Activated CD4-positive, alpha-beta T cell treated with anti-CD3 and anti-CD28 coated beads for 48 hours (primary cell): ENCODE results near the gene ZNF816.
A peak's percentile ranks its signal among the peaks of the same experiment; 100 is the strongest.
"Not testable (repeated sequence)": the region's sequence is repeated elsewhere in the genome, so short reads cannot be mapped to it uniquely, and the experiment has no call there.

Experiments
- DNase-seq: peaks from one replicate; pipeline ENCODE4 v3.0.0-alpha.2; 2020

ZNF816 gene

DNA sequence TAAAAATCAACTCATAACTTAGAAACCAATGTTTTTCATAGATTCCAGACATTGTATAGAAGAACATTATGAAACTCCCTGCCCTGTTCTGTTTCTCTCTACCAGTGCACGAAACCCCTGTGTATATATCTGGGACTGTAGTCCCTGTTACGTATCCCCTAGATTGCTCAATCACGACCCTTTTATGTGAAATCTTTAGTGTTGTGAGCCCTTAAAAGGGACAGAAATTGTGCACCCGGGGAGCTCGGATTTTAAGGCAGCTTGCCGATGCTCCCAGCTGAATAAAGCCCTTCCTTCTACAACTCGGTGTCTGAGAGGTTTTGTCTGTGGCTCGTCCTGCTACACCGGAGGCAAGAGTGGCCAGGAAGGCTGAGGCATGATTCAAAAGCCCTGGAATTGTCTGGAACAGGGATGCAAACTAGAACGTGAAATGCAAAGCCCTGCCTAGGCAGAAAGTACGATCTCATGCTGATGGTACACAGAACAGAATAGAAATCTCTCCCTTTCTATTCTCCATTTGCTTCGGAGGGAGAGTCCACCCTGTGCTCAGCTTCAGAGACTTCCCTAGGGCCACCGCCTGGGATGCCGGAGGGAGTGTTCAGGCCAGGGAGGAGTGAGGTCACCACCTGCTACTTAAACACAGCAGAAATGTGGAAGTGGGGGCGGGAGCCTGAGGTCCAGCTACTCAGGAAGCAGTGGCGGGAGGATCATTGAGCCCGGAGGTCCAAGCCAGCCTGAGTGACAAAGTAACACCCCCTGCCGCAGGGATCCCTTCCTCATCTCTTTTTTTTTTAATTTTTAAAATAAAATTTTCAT, 38.7 kb downstream of the ZNF816 start:
- no peak for DNase-seq

DNA sequence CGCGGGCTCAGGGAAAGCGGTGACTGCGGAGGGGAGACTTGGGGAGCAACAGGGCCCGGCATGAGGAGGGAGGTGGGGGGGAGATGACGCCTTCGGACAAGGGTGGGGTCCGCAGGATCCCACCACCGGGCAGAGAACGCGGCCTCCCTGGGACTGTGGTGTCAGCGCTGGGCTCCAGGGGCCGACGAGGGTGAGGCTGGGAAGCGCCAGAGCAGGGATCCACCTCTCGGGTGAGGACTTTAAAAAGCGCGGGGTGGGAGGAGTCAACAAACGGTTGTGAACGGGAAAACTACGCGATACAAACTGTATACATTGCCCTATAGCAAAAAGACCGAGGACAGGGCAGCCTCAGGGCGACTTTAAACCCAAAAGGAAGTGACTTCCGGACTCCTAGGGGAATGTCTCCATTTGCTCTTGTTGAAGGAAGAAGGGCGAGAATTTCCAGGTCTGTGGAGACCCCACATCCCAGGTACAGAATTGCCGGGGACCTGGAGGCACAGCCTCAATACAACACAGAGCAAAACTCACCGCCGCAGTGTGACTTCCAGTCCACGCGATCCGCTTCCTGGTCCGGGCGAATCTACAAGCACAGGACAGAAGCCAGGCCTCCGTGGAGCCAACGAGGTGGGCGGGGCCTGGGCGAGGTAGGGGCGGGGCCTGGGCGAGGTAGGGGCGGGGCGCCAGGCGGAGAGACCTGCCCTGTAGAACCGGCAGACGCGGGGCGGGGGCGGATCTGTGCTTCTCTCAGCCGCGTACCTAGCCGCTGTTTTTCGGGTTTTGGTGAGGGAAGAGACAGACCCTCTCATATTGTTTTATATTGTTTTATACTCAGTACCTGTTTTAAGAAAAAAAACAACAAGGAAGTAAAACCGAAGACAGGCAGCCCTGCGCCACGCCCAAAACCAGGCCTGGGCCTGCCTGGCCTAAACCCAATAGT, 39.6 kb downstream of the ZNF816 start, which contains the start of gene ZNF888:
ZNF888 (minus strand) TSS at position 588 of the 937 bp plus-strand sequence. CDS start 5,555 bp downstream, outside the sequence.
- peak; percentile 86 for DNase-seq

DNA sequence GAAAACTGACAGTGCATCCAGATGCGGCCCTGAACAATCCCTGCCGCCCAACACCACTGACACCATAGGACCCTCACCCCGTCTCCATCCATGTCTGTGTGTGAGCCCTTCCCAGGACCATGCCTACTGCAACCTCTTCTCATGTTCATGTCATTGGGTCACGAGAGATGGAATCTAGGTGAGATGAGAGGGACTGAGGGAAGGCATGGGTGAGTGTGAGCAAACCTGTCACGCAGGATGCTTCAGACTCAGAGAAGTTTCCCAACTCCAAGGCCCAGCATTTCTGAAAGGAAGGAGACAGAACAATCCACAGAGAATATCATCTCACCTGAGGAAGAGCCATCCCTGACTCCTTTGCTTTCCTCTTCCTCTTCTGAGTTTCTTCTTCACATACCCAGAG, 45.1 kb downstream of the ZNF816 start:
- DNase-seq: no peak

DNA sequence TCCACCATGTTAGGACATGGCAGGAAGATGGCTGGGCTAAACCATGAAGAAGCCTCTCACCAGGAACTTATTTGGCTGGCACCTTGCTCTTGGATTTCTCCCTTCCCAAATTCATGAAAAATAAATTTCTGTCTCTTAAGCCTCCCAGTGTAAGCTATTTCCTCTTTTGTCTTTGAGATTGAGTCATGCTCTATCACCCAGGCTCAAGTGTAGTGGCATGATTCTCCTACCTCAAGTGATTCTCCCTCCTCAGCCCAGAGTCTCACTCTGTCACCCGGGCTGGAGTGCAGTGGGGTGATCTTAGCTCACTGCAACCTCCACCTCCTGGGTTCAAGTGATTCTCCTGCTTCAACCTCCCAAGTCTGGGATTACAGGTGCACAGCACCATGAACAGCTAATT, 52.0 kb downstream of the ZNF816 start:
- no peak for DNase-seq

DNA sequence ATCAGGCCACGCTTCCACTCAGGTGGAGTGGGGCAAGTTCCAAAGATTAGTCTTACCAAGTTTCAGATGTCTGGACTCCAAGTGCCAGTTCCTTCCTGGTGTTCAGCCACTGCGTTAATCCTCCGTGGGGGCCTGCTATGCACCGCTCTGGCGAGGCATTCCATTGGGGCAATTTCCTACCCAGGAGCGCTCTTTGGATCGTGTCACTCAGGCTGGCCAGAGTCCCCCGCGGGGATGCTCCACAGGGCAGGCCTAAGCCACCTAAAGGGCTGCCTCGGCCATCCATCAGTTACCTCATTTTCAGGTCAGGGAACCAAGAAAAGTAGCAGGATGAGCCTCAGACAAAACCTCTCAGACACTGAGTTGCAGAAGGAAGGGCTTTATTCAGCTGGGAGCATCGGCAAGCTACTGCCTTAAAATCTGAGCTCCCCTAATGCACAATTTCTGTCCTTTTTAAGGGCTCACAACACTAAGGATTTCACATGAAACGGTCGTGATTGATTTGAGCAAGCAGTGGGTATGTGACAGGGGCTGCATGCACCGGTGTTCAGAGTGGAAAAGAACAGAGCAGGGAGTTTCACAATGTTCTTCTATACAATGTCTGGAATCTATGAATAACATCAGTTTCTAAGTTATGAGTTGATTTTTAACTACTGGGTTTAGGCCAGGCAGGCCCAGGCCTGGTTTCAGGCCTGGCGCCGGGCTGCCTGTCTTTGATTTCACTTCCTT, 58.5 kb downstream of the ZNF816 start:
- DNase-seq: not testable (repeated sequence)

DNA sequence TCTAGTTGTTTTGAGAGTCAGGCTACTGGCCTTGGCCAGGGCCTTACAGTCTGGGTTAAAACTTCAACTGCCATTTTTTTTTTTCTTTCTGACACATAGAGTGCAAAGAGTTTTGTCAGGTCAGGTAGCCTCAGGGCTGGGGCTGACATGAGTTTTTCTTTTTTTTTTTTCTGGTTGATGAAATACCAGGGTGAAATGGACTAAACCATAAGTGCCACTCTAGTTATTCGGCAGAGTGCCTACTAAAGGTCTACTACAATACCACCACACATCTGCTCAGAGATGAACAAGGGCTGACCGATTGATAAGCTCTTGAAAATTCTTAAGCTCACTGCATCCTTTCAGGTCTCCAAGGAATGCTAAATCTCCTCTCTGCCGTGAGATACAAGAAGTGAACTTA, 60.8 kb downstream of the ZNF816 start:
- DNase-seq: no peak
